Stimulated activated CD8-positive, alpha-beta memory T cell treated with anti-CD3 and anti-CD28 coated beads, Interleukin-7, amount 100 ng/mL, for 1 hour (primary cell): ENCODE results near the gene CKB.
"Not testable (repeated sequence)": the region's sequence is repeated elsewhere in the genome, so short reads cannot be mapped to it uniquely, and the experiment has no call there.

Experiments
- DNase-seq, 2 donors: peaks; one replicate each; pipeline ENCODE4 v3.0.0-alpha.2; 2020; ENCODE audit warnings: low read depth in 2 of 2

The CKB gene

DNA sequence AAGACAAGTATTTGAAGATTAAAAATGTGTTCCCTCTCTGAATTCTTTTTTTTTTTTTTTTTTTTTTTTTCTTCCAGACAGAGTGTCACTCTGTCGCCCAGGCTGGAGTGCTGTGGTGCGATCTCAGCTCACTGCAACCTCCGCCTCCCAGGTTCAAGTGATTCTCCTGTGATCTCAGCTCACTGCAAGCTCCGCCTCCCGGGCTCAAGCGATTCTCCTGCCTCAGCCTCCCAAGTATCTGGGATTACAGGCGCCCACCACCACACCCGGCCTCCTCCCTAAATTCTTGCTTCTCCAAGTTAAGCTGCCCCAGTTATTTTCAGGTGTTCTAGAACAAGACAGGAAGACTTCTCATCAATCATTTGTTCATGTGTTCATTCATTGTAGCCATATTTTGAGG is 10.4 kb downstream of the CKB start:
- DNase-seq: not testable (repeated sequence)

DNA sequence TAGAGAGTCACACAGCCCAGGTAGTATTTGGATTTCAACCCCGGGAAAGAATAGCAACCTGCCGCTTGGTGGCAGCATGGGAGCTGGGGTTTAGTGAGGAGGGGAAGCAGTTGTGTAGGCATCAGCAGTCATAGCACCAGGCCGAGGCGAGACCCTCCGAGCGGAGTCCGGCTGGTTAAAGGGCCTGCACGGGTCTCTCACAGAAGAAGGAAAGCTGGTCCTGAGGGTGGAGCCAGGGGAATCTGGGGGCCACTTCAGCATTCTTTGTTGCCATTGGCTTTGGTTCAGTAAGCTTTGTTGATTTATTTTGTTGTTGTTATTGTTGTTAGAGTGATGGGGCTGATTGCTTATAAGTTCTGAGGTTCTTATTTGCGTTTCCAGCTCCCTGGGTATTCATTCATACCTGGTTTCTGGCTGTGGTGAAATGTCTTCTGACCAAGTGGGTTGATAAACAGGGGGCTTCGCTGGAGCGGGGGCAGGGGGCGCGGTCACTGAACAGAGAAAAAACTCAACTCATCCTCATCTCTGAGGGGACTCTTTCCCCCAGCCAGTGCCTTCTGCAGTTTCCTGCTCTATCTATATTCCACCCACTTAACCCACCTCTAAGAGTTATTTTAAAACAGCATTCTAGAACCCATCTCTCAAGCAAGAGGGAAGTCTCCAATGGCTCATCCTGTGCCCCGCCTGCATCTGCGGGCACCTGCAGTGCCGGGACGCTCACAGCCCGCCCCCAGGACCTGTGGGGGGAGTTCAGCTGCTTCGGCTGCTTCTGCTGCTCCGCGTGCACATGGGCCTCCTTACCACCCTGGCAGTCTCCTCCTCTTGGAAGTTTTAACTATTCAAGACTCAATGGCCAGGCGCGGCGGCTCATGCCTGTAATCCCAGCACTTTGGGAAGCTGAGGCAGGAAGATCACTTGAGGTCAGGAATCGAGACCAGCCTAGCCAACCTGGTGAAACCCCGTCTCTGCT is 11.6 kb downstream of the CKB start:
- no peak for DNase-seq

- DNase-seq: no peak
Measured at GRCh38 chr14:103509864-103510723, 12.5 kb downstream of the CKB start.

- no peak for DNase-seq
Measured at GRCh38 chr14:103508521-103509329, 13.9 kb downstream of the CKB start.

- no peak for DNase-seq
Measured at GRCh38 chr14:103507751-103508150, 14.9 kb downstream of the CKB start.

- no peak for DNase-seq
Measured at GRCh38 chr14:103504991-103505565, 17.6 kb downstream of the CKB start.

DNA sequence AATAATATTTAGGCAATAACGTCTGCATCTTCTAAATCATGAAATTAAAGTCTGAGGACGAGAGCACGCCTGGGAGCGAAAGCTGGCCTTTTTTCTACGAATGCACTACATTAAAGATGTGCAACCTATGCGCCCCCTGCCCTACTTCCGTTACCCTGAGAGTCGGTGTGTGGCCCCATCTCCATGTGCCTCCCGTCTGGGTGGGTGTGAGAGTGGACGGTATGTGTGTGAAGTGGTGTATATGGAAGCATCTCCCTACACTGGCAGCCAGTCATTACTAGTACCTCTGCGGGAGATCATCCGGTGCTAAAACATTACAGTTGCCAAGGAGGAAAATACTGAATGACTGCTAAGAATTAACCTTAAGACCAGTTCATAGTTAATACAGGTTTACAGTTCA is 19.3 kb downstream of the CKB start:
- no peak for DNase-seq

DNA sequence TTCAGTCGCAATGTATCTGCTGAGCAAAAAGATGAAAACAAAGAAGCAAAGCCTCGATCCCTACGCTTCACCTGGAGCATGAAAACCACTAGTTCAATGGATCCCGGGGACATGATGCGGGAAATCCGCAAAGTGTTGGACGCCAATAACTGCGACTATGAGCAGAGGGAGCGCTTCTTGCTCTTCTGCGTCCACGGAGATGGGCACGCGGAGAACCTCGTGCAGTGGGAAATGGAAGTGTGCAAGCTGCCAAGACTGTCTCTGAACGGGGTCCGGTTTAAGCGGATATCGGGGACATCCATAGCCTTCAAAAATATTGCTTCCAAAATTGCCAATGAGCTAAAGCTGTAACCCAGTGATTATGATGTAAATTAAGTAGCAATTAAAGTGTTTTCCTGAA is 19.8 kb downstream of the CKB start:
- DNase-seq: no peak

- DNase-seq: no peak
Measured at GRCh38 chr14:103501921-103502669, 20.5 kb downstream of the CKB start.

DNA sequence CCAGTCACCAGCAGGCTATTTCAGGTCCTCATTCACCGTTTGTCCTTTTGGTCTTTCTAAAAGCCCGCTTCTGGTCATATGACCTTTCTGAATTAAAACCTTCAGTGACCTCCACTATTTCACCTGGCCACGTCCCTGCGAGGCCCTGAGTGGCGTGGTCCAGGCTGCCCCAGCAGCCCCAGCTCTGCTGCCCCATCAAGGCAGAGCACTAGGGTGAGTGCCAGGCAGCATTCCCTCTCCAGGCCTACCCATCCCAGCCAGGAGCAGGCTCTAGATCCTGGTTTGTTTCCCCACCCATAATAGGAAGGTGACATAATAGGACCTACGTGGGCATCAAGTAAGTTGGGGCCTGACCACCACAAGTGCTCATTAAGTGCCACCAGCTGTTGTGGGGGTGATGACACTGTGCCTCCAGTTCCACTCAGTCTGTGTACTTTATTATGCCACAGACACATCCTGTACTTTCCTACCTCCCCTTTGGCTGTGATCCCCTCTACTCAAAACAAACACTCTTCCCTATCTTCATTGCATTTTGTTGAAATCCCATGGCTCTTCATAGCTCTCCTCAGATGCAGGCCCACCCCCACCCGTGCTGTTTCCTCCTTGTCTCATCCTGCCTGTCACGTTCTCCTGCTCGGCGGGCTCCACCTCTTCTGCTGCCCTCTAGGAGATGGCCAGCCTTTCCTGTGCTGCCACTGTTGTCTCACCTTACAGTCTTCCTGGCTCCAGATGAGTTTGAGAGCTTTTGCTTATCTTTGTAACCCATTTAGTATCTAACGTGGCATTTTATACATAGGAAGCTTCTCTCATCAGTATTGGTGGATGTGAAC is 21.4 kb downstream of the CKB start:
- no peak for DNase-seq

GRCh38 chr14:103500148-103500990 is 22.3 kb downstream of the CKB start:
- peak; percentile 55 to 67 for DNase-seq

GRCh38 chr14:103499709-103500108 is 22.9 kb downstream of the CKB start:
- DNase-seq: no peak

- no peak for DNase-seq
Measured at GRCh38 chr14:103496776-103497175, 25.9 kb downstream of the CKB start.

DNA sequence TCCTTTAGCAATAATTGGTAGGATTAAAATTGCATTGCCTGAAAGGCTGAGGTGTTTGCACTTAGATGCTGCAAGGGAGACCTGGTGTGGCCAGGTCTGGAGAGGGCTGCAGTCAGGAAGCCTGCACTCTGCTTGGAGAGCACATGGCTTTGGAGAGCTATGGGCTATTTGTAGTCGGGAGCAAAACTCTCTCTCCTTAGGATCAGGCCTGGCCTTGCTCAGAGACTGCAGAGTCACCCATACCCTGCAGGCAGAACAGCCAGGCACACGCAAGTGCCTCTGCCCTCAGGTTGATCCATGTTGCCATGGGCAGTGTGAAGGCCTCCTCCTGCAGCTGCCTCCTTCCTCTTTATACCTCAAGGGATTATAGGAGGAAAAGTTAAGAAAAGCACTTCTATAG is 26.8 kb downstream of the CKB start:
- DNase-seq: no peak

DNA sequence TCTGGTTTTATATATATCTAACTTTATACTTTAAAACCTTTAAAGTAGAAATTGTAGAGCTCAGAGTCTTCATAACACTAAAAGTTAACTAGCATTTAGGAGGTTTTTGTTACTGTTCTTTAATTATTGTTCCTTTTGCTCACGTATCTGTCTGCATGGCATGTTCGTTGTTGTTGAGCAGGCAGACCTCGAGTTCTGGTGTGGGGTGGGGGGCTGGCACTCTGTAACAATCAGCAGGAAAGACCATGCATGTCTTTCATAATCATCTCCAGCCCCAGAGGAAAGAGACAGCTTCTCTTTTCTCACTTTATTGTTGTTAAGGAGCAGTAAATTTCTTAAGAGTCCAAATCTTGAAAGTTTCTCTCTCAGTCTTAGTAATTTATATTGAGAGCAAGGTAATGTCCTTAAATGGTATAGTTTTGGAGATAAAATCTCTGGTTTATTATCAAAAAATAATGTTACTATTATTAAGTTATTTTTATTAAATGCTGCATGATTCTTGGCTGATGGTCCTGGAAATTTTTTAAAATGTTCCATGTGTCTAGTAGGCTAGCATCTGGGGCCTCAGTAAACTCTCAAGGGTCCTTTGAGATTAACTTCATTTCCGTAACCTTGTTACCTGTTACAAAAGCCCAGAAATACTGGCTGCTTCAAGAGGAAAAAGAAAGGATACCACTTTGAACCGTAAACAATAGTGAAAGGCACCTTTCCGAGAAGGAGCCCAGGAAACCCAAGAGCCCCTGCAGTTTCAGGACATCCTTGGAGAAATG is 30.3 kb downstream of the CKB start:
- no peak for DNase-seq

DNA sequence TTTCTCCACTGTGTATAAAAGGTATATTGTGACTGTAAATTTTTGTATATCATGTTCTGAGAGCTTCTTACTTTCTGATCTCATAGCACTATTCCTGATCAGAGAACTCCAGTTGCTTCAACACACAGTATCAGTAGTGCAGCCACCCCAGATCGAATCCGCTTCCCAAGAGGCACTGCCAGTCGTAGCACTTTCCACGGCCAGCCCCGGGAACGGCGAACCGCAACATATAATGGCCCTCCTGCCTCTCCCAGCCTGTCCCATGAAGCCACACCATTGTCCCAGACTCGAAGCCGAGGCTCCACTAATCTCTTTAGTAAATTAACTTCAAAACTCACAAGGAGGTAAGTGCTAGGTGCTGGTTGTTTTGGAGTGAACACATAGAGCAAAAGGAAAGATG is 30.9 kb downstream of the CKB start:
- DNase-seq: no peak

DNA sequence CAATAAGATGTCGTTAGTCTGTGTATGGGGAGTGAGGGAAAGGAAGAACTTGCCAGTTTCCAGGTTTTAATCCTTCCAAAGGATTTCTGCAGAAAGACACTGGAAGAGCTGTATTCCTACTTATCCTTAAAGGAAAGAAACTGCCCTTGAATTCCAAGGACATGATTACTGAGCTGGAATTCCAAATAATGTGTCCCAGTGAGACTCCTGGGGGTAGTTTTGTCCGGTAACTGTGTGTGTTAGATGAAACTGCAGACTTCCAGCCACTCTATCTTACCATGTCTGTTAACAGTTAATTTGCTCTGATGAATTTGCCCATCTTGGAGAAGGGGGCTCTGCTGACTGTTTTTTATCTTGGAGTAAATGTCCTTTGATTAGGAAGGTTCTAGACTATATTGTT is 33.0 kb downstream of the CKB start:
- DNase-seq: no peak

DNA sequence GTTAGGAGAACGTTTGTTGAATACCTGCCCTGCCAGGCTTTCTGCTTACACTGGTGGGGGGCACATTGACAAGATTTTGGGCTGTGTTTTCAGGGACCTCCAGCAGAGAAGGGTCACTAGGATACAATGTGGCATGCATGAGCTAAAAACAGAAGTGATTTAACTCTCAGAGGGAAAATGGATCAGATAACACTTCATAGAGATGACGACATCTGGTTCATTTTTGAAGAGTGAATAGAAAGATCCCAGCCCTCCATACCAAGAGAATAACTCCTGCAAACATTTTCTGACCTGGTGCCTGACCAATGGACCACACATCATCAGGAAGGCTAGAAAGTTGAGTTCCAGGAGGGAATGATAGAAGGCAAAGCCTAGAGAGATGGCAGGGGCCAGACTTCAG is 33.7 kb downstream of the CKB start:
- DNase-seq: no peak
